Upper lobe of left lung (tissue), 4 donors: ENCODE data around the gene ADAMTS2.

ENCODE experiments used
- POLR2A ChIP-seq, 4 donors: fragments of 450-650 bp; IDR thresholded peaks; one replicate each; pipeline ENCODE4 v1.5.1; 2016 to 2017; ENCODE audit warnings: antibody characterized with exemption in 4 of 4, mild to moderate bottlenecking in 2 of 4
- POLR2AphosphoS5 ChIP-seq, 2 donors: sonication (generic); formaldehyde crosslinking; IDR thresholded peaks; one replicate each; pipeline ENCODE4 v1.5.1; 2017; ENCODE audit warnings: antibody characterized with exemption in 2 of 2
- TF ChIP-seq, protein P1 (sequence below), 6 experiments: fragments of 450-650 bp in 4 of 6; fragments of 200-600 bp in 2 of 6; sonication (generic) in 2 of 6; IDR thresholded peaks; one replicate each; pipeline ENCODE4 v1.5.1; 2016 to 2019; ENCODE audit warnings: antibody characterized with exemption in 6 of 6

- TF ChIP-seq, protein P1, sequence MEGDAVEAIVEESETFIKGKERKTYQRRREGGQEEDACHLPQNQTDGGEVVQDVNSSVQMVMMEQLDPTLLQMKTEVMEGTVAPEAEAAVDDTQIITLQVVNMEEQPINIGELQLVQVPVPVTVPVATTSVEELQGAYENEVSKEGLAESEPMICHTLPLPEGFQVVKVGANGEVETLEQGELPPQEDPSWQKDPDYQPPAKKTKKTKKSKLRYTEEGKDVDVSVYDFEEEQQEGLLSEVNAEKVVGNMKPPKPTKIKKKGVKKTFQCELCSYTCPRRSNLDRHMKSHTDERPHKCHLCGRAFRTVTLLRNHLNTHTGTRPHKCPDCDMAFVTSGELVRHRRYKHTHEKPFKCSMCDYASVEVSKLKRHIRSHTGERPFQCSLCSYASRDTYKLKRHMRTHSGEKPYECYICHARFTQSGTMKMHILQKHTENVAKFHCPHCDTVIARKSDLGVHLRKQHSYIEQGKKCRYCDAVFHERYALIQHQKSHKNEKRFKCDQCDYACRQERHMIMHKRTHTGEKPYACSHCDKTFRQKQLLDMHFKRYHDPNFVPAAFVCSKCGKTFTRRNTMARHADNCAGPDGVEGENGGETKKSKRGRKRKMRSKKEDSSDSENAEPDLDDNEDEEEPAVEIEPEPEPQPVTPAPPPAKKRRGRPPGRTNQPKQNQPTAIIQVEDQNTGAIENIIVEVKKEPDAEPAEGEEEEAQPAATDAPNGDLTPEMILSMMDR (IDR thresholded peaks at IDR 0.05): no peak
- TF ChIP-seq POLR2A (IDR thresholded peaks at IDR 0.05) (no peak), POLR2AphosphoS5 (IDR thresholded peaks at IDR 0.05) (no peak)
Measured at GRCh38 chr5:179110528-179110927, 234.7 kb downstream of the ADAMTS2 start.
